GM13977 (cell line): Measurements from ENCODE around the gene TPP1.

Source experiments
- DNase-seq: peaks from one replicate; pipeline ENCODE4 v3.0.0; 2012; ENCODE audit warnings: low spot score
- in situ Hi-C: fragments of 300-500 bp; cut with MboI; formaldehyde crosslinking; loops from one replicate; pipeline ENCODE4 v1.12.0; 2022; ENCODE audit warnings: low sequenced_read_pairs, low pct_unique_long_range_greater_than_20kb, mixed read lengths, inconsistent platforms; ENCODE audit not compliant: unreplicated experiment
- TF ChIP-seq, protein P1 (sequence below): IDR thresholded peaks from 2 replicates; pipeline ENCODE4 v1.5.1; 2012; ENCODE audit warnings: mild to moderate bottlenecking, control low read depth; ENCODE audit not compliant: insufficient read depth; ENCODE audit errors: extremely low read depth, missing control alignments

TPP1 gene

GRCh38 chr11:6640985-6641701 is 21.9 kb upstream of the TPP1 start:
- DNase-seq = no peak
- TF ChIP-seq, protein P1, sequence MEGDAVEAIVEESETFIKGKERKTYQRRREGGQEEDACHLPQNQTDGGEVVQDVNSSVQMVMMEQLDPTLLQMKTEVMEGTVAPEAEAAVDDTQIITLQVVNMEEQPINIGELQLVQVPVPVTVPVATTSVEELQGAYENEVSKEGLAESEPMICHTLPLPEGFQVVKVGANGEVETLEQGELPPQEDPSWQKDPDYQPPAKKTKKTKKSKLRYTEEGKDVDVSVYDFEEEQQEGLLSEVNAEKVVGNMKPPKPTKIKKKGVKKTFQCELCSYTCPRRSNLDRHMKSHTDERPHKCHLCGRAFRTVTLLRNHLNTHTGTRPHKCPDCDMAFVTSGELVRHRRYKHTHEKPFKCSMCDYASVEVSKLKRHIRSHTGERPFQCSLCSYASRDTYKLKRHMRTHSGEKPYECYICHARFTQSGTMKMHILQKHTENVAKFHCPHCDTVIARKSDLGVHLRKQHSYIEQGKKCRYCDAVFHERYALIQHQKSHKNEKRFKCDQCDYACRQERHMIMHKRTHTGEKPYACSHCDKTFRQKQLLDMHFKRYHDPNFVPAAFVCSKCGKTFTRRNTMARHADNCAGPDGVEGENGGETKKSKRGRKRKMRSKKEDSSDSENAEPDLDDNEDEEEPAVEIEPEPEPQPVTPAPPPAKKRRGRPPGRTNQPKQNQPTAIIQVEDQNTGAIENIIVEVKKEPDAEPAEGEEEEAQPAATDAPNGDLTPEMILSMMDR = no peak
- in situ Hi-C loops = no loop called here

DNA sequence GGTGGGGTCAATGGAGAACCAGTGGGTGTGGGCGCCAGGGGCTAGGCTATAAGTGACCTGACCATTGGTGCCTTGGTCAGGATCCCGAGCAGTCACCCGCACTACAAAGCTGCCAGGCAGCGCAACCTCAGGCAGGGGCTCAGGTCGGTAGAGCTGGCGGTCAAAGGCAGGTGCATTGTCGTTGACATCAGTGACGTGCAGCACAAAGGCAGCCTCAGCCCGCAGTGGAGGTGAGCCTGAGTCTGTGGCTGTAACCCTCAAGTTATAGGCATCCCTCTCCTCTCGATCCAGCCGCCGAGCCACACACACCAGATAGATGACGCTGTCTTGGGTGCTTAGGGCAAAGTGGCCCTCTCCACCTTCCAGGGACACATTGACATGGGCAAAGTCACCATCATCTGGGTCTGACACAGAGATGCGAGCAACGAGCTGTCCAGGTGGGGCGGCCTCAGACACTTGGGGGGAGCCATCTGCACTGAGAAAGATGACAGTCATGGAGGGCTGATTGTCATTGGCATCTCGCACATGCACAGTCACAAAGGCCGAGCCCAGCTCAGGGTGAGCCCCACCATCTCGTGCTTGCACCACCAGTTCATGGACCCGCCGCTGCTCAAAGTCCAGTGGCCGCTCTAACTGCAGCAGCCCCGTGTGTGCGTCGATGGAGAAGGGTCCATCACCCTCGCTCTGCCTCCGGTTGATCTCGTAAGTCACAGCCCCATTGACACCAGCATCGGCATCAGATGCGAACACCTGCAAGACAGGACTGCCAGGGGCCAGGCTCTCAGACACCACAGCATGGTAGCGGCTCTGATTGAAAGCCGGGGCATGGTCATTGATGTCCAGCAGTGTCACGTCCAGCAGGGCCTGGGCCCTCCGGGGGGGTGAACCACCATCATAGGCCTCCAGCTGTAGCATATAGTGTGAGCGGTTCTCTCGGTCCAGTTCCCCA is 21.1 kb upstream of the TPP1 start:
- TF ChIP-seq, protein P1 = no peak
- in situ Hi-C loops = no loop called here
- DNase-seq = no peak

- TF ChIP-seq, protein P1 = no peak
- in situ Hi-C loops = no loop called here
- no peak for DNase-seq
Observed at GRCh38 chr11:6638429-6638828, 19.2 kb upstream of the TPP1 start.

GRCh38 chr11:6637871-6638270 is 18.6 kb upstream of the TPP1 start:
- DNase-seq = no peak
- TF ChIP-seq, protein P1 = no peak
- in situ Hi-C loops = no loop called here

DNA sequence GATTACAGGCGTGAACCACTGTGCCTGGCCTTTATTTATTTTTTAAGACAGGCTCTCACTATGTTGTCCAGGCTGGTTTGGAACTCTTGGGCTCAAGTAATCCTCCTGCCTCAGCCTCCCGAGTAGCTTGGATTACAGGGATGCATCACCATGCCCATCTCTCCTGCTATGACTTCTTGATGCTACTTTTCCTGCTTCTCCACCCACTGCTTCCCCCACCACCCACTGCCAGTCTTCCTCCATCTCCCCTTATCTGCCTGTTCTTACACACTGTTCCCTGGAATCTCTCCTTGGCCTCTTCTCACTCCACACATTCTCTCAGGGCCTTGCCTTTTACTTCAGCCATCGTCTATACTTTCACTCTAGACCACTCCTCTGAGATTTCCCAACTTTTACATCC is 17.3 kb upstream of the TPP1 start:
- no peak for DNase-seq
- in situ Hi-C loops = no loop called here
- TF ChIP-seq, protein P1 = no peak

DNA sequence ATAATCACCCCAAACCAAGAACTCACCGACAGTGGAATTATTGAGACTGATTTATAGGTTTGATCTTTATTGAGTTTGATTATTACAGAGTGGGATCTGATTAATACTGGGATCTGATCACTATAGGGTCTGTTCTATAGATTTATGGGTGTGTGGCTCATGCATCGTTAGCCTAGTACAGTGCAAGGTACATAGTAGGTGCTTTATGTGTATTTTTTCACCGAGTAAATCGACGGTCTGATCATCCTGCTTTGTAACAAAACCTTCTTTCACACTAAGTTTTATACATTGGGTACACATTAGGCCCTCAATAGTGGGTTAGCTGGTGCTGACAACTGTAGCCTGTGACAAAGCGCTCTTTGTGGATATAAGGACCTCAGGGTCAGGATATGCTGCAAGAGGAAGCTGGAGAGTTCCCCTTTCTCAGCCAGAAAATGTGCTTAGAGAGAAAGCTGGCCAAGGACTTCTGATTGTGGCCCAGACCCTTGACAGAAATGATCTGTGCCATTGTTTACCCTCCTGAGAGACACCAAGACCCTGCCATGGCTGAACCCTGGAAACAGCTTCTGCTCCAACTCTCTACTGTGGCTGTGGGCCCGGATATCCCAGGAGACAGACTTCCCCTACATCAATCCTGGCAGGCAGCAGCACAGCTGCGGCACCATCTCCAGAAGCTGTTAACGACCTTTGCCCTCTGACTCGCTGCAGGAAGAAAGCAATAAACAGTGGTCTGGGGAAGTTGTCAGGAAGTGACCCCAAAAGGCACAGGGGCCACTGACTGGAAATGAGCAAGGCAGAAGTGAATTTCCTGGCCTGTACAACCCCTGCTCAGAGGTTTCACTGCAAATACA is 16.1 kb upstream of the TPP1 start:
- DNase-seq = no peak
- in situ Hi-C loops = no loop called here
- TF ChIP-seq, protein P1 = no peak
